HuH-7.5 (cell line): ENCODE data around the gene CTBP1.
A peak's percentile ranks its signal among the peaks of the same experiment; 100 is the strongest.

Experiments
- DNase-seq: peaks from one replicate; pipeline ENCODE4 v3.0.0; 2011; ENCODE audit warnings: low spot score

CTBP1 gene

DNA sequence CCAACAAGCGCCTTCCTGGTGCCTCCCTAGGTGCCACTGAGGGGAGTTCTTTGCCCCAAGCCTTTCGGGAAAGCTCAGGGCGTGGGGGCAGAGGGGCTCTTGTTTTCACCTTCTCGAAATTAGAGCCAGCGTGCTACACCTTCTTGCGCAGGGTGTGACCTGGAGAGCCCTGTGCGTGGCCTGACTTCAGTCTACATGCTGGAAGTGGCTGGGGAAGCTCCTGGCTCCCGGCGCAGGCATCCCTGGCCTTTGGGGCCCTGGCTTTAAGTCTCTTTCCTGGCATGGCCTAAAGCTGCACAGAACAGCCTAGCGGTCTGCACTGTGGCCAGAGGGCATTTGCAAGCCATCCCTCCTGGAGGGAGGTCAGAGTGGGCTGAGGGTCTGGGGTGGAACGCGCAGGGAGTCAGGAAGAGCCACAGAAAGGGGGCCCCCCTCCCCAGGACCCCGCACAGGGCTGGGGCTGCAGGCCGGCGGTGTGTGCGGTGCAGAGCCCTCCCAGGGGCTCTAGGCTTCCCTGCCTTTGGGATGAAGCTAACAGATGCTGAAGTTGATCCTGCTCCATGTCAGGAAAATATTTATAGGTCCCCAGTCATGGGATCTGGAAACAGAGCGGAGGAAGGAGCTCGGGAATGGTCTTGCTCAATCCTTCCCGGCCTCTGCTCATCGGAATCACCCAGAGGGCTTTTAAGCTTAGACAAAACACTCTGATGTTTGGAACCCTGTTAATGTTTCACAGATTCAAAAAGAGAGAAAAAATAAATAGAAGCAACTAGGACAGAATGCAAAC, 75.8 kb downstream of the CTBP1 start:
- peak; percentile 96 for DNase-seq

DNA sequence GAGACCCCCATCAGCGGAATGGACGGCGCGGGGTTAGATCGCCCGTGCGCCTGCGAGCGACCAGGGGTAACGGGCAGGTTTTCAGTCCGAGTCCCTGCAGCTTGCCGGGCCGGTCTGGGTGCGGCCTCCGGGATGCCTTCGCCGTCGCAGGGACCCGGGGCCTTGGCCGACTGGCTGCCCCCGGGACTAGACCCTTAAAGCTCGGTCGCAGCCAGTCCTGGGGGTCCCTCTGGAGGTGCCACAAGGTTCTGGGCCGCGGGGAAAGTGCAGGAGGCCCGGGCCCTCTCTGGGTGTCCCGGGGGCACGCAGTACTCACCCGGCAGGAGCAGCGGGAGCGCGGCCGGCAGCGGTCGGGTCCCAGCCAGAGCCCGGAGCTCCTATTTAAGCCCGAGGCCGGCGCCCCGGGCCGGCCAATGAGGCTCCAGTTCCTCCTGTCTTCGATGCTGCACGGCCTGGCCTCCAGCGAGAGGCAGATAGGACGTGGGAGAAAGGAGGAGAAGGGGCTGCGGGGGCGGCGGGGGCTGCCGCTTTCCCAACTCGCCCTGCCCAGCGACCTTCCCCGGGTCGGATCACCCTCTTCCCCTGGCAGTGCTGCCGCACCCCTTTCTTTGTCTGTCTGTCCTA, 76.6 kb downstream of the CTBP1 start, which contains the start of gene SPON2:
Gene SPON2, minus strand, starts transcription at position 356 of the 624 bp plus-strand sequence.
- DNase-seq = peak; percentile 88

DNA sequence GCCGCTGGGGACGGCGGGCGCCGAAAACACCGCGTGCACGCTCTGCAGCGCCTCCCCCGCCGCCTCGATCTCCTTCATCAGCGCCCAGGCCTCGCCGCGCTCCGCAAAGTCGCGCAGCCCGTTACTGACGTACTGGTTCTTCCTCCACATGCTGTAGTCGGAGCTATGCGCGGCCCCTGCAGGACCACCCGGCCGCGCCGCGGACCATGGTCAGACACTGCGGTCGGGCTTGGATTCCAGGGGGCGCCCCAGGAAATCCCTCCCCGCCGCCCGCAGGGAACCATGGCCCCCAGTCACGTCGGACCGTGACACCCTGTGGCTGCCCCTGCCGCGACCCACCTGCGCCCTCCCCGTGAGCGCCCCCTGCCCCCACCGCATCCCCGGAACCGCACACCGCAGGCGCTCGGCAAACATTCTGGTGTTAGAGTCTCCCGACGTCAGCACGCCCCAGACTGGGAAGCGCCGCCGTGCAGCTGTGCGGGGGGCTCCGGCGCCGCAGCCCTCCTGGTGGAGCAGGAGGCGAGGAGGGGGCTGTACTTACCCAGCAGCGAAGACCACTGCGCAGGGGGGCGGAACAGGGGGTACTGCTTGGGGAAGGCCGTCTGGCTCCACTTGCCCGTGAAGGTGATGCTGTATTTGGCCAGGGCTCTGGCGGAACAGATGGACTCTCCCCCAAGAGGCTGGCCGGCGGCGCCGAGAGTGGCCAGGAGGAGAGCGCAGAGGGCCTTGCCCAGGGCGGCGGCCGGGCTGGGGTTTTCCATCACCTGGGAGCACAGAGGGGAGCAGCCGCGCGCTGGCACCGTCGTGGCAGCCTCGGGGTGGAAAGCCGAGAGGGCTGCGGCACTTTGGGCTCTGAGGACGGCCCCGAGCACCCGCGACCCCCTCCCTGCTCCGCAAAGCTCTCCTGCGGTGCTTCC, 77.4 kb downstream of the CTBP1 start:
- DNase-seq = no peak

DNA sequence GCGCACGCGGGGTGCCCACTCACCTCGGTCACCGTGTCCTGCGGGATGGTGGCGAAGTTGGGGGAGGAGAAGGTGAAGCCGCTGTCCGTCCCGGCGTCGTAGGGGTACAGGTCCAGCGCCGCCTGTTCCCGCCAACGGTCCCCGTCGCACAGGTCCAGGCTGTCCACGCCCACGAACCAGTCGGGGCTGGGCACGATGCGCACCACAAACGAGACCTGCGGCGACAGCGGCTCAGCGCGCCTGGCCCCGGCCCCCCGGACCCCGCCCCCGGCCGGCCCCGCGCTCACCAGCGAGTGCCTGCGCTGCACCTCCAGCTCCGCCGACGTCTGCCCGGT, 78.0 kb downstream of the CTBP1 start:
- no peak for DNase-seq

GRCh38 chr4:1170156-1170975, 78.6 kb downstream of the CTBP1 start:
- DNase-seq = no peak

- DNase-seq = no peak
Observed at GRCh38 chr4:1169691-1170096, 79.2 kb downstream of the CTBP1 start.

GRCh38 chr4:1169171-1169671, 79.7 kb downstream of the CTBP1 start:
- no peak for DNase-seq

- DNase-seq = no peak
Observed at GRCh38 chr4:1168191-1169101, 80.5 kb downstream of the CTBP1 start.

DNA sequence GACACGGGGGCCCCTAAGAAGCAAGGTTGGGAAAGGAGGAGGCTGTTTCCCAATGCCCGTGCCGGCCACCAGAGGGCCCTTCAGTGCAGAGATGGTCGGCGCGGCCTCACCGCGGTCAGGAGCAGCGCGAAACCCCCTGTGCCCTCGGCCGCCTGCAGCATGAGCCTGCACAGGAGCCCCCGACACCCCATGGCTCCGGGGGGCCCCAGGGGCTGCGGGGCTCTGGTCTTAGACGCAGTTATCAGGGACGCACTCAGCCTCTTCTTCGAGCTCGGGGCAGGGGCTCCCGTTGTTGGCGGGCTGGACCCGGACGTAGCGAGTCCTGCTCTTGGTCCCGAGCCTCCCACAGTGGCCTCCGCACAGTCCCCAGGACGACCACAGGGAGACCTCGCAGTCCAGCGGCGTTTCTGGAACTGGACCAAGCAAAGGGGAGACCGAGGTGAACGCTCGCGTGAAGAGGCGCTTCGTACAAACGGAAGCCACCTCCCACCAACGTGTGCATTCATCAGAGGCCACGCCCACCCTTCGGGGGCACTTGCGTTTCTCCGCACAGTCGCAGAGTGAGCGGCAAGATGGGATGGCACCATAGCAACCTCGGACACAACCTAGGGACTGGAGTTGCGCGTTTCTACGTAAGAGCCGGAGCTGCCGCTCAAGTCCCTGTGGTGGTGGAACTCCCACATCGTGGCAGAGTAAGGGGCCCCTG, 81.5 kb downstream of the CTBP1 start:
- peak; percentile 88 for DNase-seq

DNA sequence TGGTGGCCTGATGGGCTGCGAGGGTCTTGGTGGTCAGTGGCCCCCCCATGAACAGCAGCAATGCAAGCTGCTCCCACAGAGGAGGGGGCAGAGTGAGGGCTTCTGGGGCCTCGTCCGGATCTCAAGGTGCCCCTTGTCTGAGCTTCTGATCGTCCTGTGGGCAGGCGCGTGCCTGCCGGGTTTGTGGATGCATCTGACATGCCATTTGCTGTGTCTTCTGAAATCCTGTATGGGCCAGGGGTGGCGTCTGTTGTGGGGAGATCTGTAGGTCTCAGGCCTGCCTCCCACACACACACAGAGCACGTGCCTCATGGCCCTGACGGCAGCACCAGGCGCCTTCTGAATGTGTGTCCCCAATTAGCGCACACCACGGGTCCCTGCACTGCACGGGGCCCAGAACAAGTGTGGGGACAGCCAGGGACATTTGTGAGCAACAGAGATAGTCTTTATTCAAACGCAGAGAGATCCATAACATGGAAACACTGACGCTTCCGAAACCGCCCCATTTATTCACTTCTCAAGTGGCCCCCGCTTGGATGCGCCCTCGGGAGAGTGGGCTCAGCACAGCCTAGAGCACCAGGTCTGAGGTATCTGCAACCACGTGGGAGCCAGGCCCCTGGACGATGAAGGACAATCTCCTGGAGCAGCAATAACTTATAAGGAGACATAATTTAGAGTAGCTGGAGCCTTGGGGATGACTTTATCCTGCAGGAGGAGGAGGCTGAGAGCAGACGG, 82.3 kb downstream of the CTBP1 start:
- DNase-seq = no peak

- DNase-seq = no peak
Observed at GRCh38 chr4:1164956-1165545, 83.9 kb downstream of the CTBP1 start.

DNA sequence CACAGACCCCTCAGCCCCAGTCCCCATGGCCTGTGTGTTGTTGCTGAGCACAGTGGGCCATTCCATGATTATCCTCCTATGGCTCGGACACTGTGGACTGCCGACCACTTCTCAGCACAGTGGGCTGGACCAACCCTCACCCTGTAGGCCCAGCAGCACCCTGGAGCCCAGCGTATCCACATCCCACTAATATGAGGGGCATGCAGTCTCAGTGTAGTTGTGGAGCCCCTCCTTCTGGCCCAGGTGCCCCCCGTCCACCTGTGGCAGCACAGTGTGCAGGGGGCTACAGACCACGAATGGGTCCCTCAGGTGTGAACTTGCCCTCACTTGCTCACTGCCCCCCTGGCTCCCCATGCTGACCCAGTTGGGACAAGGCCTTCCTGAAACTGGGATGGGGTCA, 84.5 kb downstream of the CTBP1 start:
- DNase-seq = no peak

DNA sequence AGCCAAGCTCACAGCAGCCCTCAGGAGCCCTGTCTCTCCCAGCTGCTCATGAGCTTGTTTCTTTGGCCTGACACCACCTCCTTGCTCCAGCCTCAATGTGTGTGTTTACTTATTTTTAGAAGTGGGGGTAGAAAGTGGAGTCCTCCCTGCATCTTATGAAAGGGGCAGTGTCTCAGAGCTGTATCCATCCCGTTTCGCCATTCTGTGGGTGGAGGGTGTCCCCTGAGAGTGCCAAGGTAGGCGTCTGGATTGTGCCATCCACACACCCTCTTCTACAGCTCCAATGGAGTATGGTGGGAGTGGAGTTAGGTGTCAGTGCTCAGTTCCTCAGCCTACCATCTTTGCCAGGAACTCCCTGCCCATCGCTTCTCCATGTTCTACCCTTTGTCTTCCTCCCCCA, 84.9 kb downstream of the CTBP1 start:
- DNase-seq = no peak
